Vagina (tissue), 2 donors: ENCODE results near the gene ARHGEF28.

ENCODE experiments used
- CTCF ChIP-seq, 3 experiments: fragments of 450-650 bp in 2 of 3; fragments of 200-600 bp in 1 of 3; sonication (generic) in 1 of 3; IDR thresholded peaks; one replicate each; pipeline ENCODE4 v1.5.1; 2017 to 2019; ENCODE audit warnings: antibody characterized with exemption in 3 of 3, mild to moderate bottlenecking in 2 of 3, moderate library complexity in 2 of 3
- POLR2A ChIP-seq, 2 donors: fragments of 450-650 bp; IDR thresholded peaks; one replicate each; pipeline ENCODE4 v1.6.1; 2017; ENCODE audit warnings: antibody characterized with exemption in 2 of 2, mild to moderate bottlenecking in 2 of 2, moderate library complexity in 2 of 2
- POLR2AphosphoS5 ChIP-seq, 2 donors: sonication (generic); formaldehyde crosslinking; IDR thresholded peaks; one replicate each; pipeline ENCODE4 v1.9.0; 2017; ENCODE audit warnings: antibody characterized with exemption in 2 of 2, mild to moderate bottlenecking in 2 of 2, low read depth in 1 of 2; ENCODE audit not compliant: insufficient read depth in 1 of 2

GRCh38 chr5:73808911-73809310, 182.9 kb downstream of the ARHGEF28 start:
- TF ChIP-seq CTCF (IDR thresholded peaks at IDR 0.05): no peak
- TF ChIP-seq POLR2A (IDR thresholded peaks at IDR 0.05): no peak
- TF ChIP-seq POLR2AphosphoS5 (IDR thresholded peaks at IDR 0.05; ENCODE audit: insufficient read depth in 1 of 2, low read depth in 1 of 2): no peak
